B cell (primary cell): ENCODE results near the gene BICDL1. TPM values are rescaled to one million over a fixed set of nuclear protein-coding genes. Genes with fewer than 3 reads are reported as not detected.

Experiments
- ATAC-seq: fragments of 200-7000 bp; cut with Tn5 transposase; one replicate; pipeline ENCODE4 v1.10.0; 2021; ENCODE audit warnings: low read depth, mild to moderate bottlenecking, moderate number of reproducible peaks, moderate library complexity
- CTCF ChIA-PET: fragments of 350-600 bp; sonication (Branson Sonifier 250); formaldehyde crosslinking; loops from one replicate; lab custom pipeline; 2021; ENCODE audit warnings: antibody characterized with exemption, inconsistent platforms; lab: Charles Lee
- POLR2A ChIA-PET: fragments of 350-600 bp; sonication (Branson Sonifier 250); formaldehyde crosslinking; loops from one replicate; lab custom pipeline; 2021; ENCODE audit warnings: antibody characterized with exemption; lab: Charles Lee
- DNase-seq: peaks from one replicate; pipeline ENCODE4 v3.0.0; 2013
- H2AFZ ChIP-seq: 2 replicates; pipeline ENCODE4 v1.6.1; 2012; ENCODE audit warnings: mild to moderate bottlenecking, low read depth, low read length; ENCODE audit not compliant: insufficient read depth, poor library complexity, severe bottlenecking
- H3K27ac ChIP-seq, 2 donors: 1 replicate in 1 of 2; 2 replicates in 1 of 2; pipeline ENCODE4 v1.5.1; 2012 to 2013; ENCODE audit warnings: low read length in 2 of 2, mild to moderate bottlenecking in 2 of 2, moderate library complexity in 1 of 2
- H3K27me3 ChIP-seq, 4 experiments: fragments of 200-600 bp in 1 of 4; sonication (generic) in 1 of 4; replicated peaks in 1 of 4; 1 replicate in 2 of 4; 2 replicates in 2 of 4; pipeline versions ENCODE4 v1.6.1 to v1.7.0; 2013 to 2016; ENCODE audit warnings: low read length in 3 of 4, mild to moderate bottlenecking in 2 of 4, mixed read lengths in 1 of 4, moderate library complexity in 1 of 4; ENCODE audit not compliant: insufficient read depth in 4 of 4, control insufficient read depth in 3 of 4; ENCODE audit errors: control extremely low read depth in 1 of 4
- H3K36me3 ChIP-seq, 2 experiments: replicated peaks in 1 of 2; 1 replicate in 1 of 2; 2 replicates in 1 of 2; pipeline versions ENCODE4 v1.6.1 to v1.7.1; 2013; ENCODE audit warnings: low read length in 1 of 2; ENCODE audit not compliant: insufficient read depth in 2 of 2, control insufficient read depth in 1 of 2; ENCODE audit errors: control extremely low read depth in 1 of 2, extremely low read depth in 1 of 2
- H3K4me1 ChIP-seq, 2 donors: fragments of 200-600 bp in 1 of 2; sonication (generic) in 1 of 2; 1 replicate in 1 of 2; 2 replicates in 1 of 2; pipeline versions ENCODE4 v1.5.1 to v1.6.1; 2013 to 2017; ENCODE audit warnings: low read length in 2 of 2; ENCODE audit not compliant: control insufficient read depth in 2 of 2, insufficient read depth in 2 of 2
- H3K4me2 ChIP-seq: replicated peaks from 2 replicates; pipeline ENCODE3; 2012; ENCODE audit warnings: mild to moderate bottlenecking, low read depth, low read length; ENCODE audit not compliant: poor library complexity, severe bottlenecking
- H3K4me3 ChIP-seq, 5 experiments: fragments of 200-600 bp in 1 of 5; sonication (generic) in 1 of 5; 1 replicate in 3 of 5; 2 replicates in 2 of 5; pipeline versions ENCODE4 v1.5.1 to v1.7.0; 2011 to 2016; ENCODE audit warnings: low read length in 4 of 5, mild to moderate bottlenecking in 4 of 5, low read depth in 2 of 5, control low read depth in 1 of 5, moderate library complexity in 1 of 5; ENCODE audit not compliant: insufficient read depth in 1 of 5; ENCODE audit errors: control extremely low read depth in 1 of 5, extremely low read depth in 1 of 5
- H3K79me2 ChIP-seq: fragments of 200-600 bp; sonication (generic); one replicate; pipeline ENCODE4 v1.6.0; 2016; ENCODE audit warnings: low read length; ENCODE audit not compliant: control insufficient read depth, insufficient read depth
- H3K9ac ChIP-seq: fragments of 200-600 bp; sonication (generic); 2 replicates; pipeline ENCODE4 v1.6.1; 2017; ENCODE audit warnings: mild to moderate bottlenecking, low read length, moderate library complexity
- H3K9me3 ChIP-seq, 3 donors: one replicate each; pipeline versions ENCODE4 v1.6.1 to v1.7.1; 2013; ENCODE audit warnings: low read length in 2 of 3; ENCODE audit not compliant: control insufficient read depth in 2 of 3, insufficient read depth in 1 of 3; ENCODE audit errors: control extremely low read depth in 1 of 3
- H4K20me1 ChIP-seq: 2 replicates; pipeline ENCODE4 v1.6.0; 2012; ENCODE audit warnings: mild to moderate bottlenecking, low read length; ENCODE audit not compliant: insufficient read depth, control insufficient read depth, poor library complexity, severe bottlenecking
- H3K27ac Mint-ChIP-seq: one replicate; pipeline ENCODE4 v1.8.0; 2021; ENCODE audit warnings: mixed read lengths
- H3K27me3 Mint-ChIP-seq: one replicate; pipeline ENCODE4 v1.8.0; 2021; ENCODE audit warnings: mixed read lengths
- H3K4me1 Mint-ChIP-seq: one replicate; pipeline ENCODE4 v1.8.0; 2021; ENCODE audit warnings: mixed read lengths
- H3K4me3 Mint-ChIP-seq: one replicate; pipeline ENCODE4 v1.8.0; 2021; ENCODE audit warnings: mixed read lengths
- H3K9me3 Mint-ChIP-seq: one replicate; pipeline ENCODE4 v1.8.0; 2022; ENCODE audit warnings: mixed read lengths; ENCODE audit not compliant: insufficient read depth
- CTCF ChIP-seq: fragments of 200-600 bp; IDR thresholded peaks from one replicate; pipeline ENCODE4 v1.8.0; 2022; ENCODE audit warnings: antibody characterized with exemption, mild to moderate bottlenecking
- EZH2 ChIP-seq: IDR thresholded peaks from 2 replicates; pipeline ENCODE4 v1.6.1; 2012; ENCODE audit warnings: borderline replicate concordance, low read depth, mild to moderate bottlenecking, moderate library complexity, low read length; ENCODE audit not compliant: insufficient read depth, poor library complexity, severe bottlenecking
- WGBS: methylation state at CpG from one replicate; pipeline ENCODE4 v1.1.5; 2013; ENCODE audit warnings: missing lambda C conversion rate; ENCODE audit not compliant: insufficient coverage; 5-methylcytosine and 5-hydroxymethylcytosine counted together
- intact Hi-C: fragments of 100-400 bp; cut with micrococcal nuclease; formaldehyde crosslinking; loops from one replicate; pipeline ENCODE4 v1.10.0; 2022
- polyA plus RNA-seq: library from polyadenylated mRNA; depleted of rRNA; stranded (reverse); fragments of >200 nt; gene quantifications from 2 replicates; pipeline ENCODE4 v1.2.3, GENCODE V29; 2012
- total RNA-seq, 2 donors: library from RNA; stranded (reverse); fragments of 120-200 nt in 1 of 2; gene quantifications; 1 replicate in 1 of 2; 2 replicates in 1 of 2; pipeline versions ENCODE4 v1.2.3 to v1.2.4, GENCODE V29; 2013 to 2022

The BICDL1 gene
- total and polyA plus RNA-seq, 2 donors (not counting 1 experiment from before 2014, with no cell fraction given): 15.6 to 41.5 TPM

DNA sequence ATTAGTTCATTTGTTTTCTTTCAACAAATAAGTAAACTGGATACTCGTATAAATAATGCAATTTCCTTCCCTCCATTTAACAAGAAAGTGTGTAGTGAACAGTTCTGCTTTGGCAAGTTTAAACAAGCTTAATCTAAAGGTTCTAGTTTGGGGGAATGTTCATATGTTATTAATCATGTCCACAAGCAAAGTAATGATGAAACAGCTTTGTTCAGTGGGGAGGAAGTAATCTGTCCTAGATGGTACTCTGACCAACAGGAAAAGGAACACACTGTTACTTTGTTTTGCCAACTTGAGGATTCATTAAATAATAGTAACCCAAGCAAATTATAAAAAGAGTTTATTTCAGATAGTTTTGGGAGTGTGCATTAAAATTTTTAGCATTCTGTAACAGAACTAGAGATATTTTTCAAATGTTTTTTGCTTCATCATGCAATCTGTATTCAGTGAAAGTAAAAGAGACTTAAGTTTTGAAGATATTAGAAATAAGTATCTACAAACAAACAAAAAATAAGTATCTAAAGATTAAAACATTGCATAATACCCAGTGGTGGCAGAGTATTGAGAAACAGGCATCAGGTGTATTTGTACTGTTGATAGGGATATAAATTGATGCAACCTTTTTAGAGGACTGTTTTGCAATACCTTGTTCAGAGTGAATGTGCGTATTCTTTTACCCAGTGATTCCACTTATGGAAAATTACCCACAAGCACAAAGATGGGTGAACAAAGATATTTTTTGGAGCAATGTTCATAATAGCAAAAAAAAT is 66.4 kb downstream of the BICDL1 start:
- H4K20me1 ChIP-seq: no peaks in the 10 kb centered on the region
- Mint-ChIP-seq H3K27ac (no peak overlapping the region), H3K4me3 (no peak overlapping the region), H3K4me1 (no peaks in the 10 kb centered on the region), H3K27me3 (no peaks in the 10 kb centered on the region), H3K9me3 (no peaks in the 10 kb centered on the region)
- no CpG with 5 or more reads among the region's 2 CpGs for WGBS
- H3K4me1 ChIP-seq: no peaks in the 10 kb centered on the region
- TF ChIP-seq CTCF: no peak
- no peak for TF ChIP-seq EZH2
- no peak overlapping the region for H3K27ac ChIP-seq
- DNase-seq (no peak), ATAC-seq (no peak)
- H3K9me3 ChIP-seq: no peaks in the 10 kb centered on the region
- no peak overlapping the region for H2AFZ ChIP-seq
- CTCF ChIA-PET: no interaction called here
- no peaks in the 10 kb centered on the region for H3K79me2 ChIP-seq
- POLR2A ChIA-PET: no interaction called here
- H3K4me2 ChIP-seq: no peak overlapping the region
- no peaks in the 10 kb centered on the region for H3K36me3 ChIP-seq
- H3K9ac ChIP-seq: no peak overlapping the region
- no peaks in the 10 kb centered on the region for H3K27me3 ChIP-seq
- intact Hi-C loops: no loop called here
- no peak overlapping the region for H3K4me3 ChIP-seq

GRCh38 chr12:120056739-120057138 is 67.7 kb downstream of the BICDL1 start:
- H3K27ac ChIP-seq: no peak overlapping the region
- H3K4me2 ChIP-seq: no peak overlapping the region
- no peaks in the 10 kb centered on the region for H3K9me3 ChIP-seq
- no peak for DNase-seq
- Mint-ChIP-seq H3K4me1 (no peaks in the 10 kb centered on the region), H3K9me3 (no peaks in the 10 kb centered on the region), H3K27me3 (no peaks in the 10 kb centered on the region), H3K4me3 (no peak overlapping the region), H3K27ac (no peak overlapping the region)
- no peak for ATAC-seq
- intact Hi-C loops: no loop called here
- ChIA-PET CTCF (no interaction called here), POLR2A (no interaction called here)
- H2AFZ ChIP-seq: no peak overlapping the region
- H3K9ac ChIP-seq: no peak overlapping the region
- TF ChIP-seq CTCF: no peak
- no peak for TF ChIP-seq EZH2
- H3K36me3 ChIP-seq: no peaks in the 10 kb centered on the region
- H3K27me3 ChIP-seq: no peaks in the 10 kb centered on the region
- no peaks in the 10 kb centered on the region for H4K20me1 ChIP-seq
- no peak overlapping the region for H3K4me3 ChIP-seq
- H3K79me2 ChIP-seq: no peaks in the 10 kb centered on the region
- no peaks in the 10 kb centered on the region for H3K4me1 ChIP-seq
- WGBS: 89% methylated on average over 3 of the region's 5 CpGs
